H1 (cell line): ENCODE results near the gene CDK2.

ENCODE experiments used
- CTCF ChIP-seq, 3 experiments: IDR thresholded peaks; 1 replicate in 2 of 3; 2 replicates in 1 of 3; pipeline versions ENCODE4 v1.5.1 to v1.6.1; 2011; ENCODE audit warnings: low read length in 3 of 3, mild to moderate bottlenecking in 3 of 3, inconsistent platforms in 2 of 3, low read depth in 1 of 3, moderate library complexity in 1 of 3; ENCODE audit not compliant: insufficient read depth in 1 of 3; ENCODE audit errors: control extremely low read depth in 1 of 3
- JUND ChIP-seq: IDR thresholded peaks from 2 replicates; pipeline ENCODE4 v1.6.1; 2011; ENCODE audit warnings: mild to moderate bottlenecking, improper control_type of control experiment, low read length
- KDM4A ChIP-seq: IDR thresholded peaks from one replicate; pipeline ENCODE4 v1.7.1; 2012; ENCODE audit warnings: low read depth, mild to moderate bottlenecking, moderate library complexity, low read length, inconsistent platforms; ENCODE audit not compliant: severe bottlenecking
- POLR2A ChIP-seq, 2 experiments: IDR thresholded peaks; 1 replicate in 1 of 2; 2 replicates in 1 of 2; pipeline ENCODE4 v1.6.1; 2011; ENCODE audit warnings: low read depth in 2 of 2, low read length in 2 of 2, mild to moderate bottlenecking in 2 of 2; ENCODE audit errors: control extremely low read depth in 1 of 2
- POLR2AphosphoS5 ChIP-seq: IDR thresholded peaks from 2 replicates; pipeline ENCODE4 v1.6.1; 2011; ENCODE audit warnings: low read depth, low read length
- SAP30 ChIP-seq: fragments of 300-600 bp; sonication (generic); IDR thresholded peaks from 2 replicates; pipeline ENCODE4 v1.7.1; 2012; ENCODE audit warnings: low read length, moderate library complexity, mild to moderate bottlenecking, inconsistent platforms; ENCODE audit not compliant: insufficient read depth, insufficient replicate concordance
- TBP ChIP-seq: IDR thresholded peaks from 2 replicates; pipeline ENCODE4 v1.6.1; 2011; ENCODE audit warnings: low read depth, low read length, improper control_type of control experiment
- YY1 ChIP-seq: IDR thresholded peaks from 2 replicates; pipeline ENCODE4 v1.6.1; 2011; ENCODE audit warnings: low read depth, mild to moderate bottlenecking, low read length

- TF ChIP-seq JUND (no peak), KDM4A (no peak), POLR2AphosphoS5 (no peak), SAP30 (no peak), CTCF (IDR thresholded peaks at IDR 0.05; ENCODE audit: control extremely low read depth in 1 of 3, insufficient read depth in 1 of 3, low read depth in 1 of 3, low read length in 3 of 3) (no peak), YY1 (no peak), POLR2A (IDR thresholded peaks at IDR 0.05; ENCODE audit: control extremely low read depth in 1 of 2, low read depth in 2 of 2, low read length in 2 of 2) (no peak), TBP (no peak)
Observed at GRCh38 chr12:55965240-55965639, 1.4 kb upstream of the CDK2 start.
